Neural cell (in vitro differentiated cells): ENCODE results near the gene DPP10.

Experiments used
- EP300 ChIP-seq: fragments of 450-650 bp; conservative IDR thresholded peaks from 2 replicates; pipeline ENCODE4 v1.6.1; 2014; ENCODE audit warnings: antibody characterized with exemption, mild to moderate bottlenecking, moderate library complexity; ENCODE audit not compliant: poor library complexity, severe bottlenecking
- EZH2 ChIP-seq: fragments of 200-600, 300-800 bp; shearing (Covaris generic), sonication (generic); IDR thresholded peaks from 2 replicates; pipeline ENCODE4 v1.6.1; 2014; ENCODE audit warnings: antibody characterized with exemption, low read length, borderline replicate concordance, mild to moderate bottlenecking; ENCODE audit not compliant: insufficient read depth, poor library complexity, severe bottlenecking
- MXI1 ChIP-seq: fragments of 450-650 bp; conservative IDR thresholded peaks from 2 replicates; pipeline ENCODE4 v1.6.1; 2014; ENCODE audit warnings: antibody characterized with exemption, mild to moderate bottlenecking; ENCODE audit not compliant: poor library complexity, severe bottlenecking
- POLR2AphosphoS5 ChIP-seq: IDR thresholded peaks from 2 replicates; pipeline ENCODE4 v1.6.1; 2012
- RAD21 ChIP-seq: fragments of 450-650 bp; conservative IDR thresholded peaks from 2 replicates; pipeline ENCODE4 v1.6.1; 2014; ENCODE audit warnings: antibody characterized with exemption, mild to moderate bottlenecking, moderate library complexity
- SMC3 ChIP-seq: fragments of 450-650 bp; conservative IDR thresholded peaks from 2 replicates; pipeline ENCODE4 v1.6.1; 2014; ENCODE audit warnings: antibody characterized with exemption, mild to moderate bottlenecking, moderate library complexity; ENCODE audit not compliant: poor library complexity
- TAF1 ChIP-seq: IDR thresholded peaks from 2 replicates; pipeline ENCODE4 v1.6.1; 2012; ENCODE audit warnings: low read depth
- TF ChIP-seq, protein P1 (sequence below): fragments of 450-650 bp; IDR thresholded peaks from 2 replicates; pipeline ENCODE4 v1.5.1; 2014; ENCODE audit warnings: antibody characterized with exemption, mild to moderate bottlenecking, moderate library complexity; ENCODE audit not compliant: poor library complexity, severe bottlenecking
- TF ChIP-seq, protein P2 (sequence below): IDR thresholded peaks from 2 replicates; pipeline ENCODE4 v1.6.1; 2012; ENCODE audit warnings: borderline replicate concordance

GRCh38 chr2:115491186-115491793 lies 1048.8 kb downstream of the DPP10 start:
- TF ChIP-seq TAF1 (no peak), RAD21 (no peak), EZH2 (no peak), EP300 (no peak), POLR2AphosphoS5 (no peak), SMC3 (no peak), MXI1 (no peak)
- TF ChIP-seq, protein P1, sequence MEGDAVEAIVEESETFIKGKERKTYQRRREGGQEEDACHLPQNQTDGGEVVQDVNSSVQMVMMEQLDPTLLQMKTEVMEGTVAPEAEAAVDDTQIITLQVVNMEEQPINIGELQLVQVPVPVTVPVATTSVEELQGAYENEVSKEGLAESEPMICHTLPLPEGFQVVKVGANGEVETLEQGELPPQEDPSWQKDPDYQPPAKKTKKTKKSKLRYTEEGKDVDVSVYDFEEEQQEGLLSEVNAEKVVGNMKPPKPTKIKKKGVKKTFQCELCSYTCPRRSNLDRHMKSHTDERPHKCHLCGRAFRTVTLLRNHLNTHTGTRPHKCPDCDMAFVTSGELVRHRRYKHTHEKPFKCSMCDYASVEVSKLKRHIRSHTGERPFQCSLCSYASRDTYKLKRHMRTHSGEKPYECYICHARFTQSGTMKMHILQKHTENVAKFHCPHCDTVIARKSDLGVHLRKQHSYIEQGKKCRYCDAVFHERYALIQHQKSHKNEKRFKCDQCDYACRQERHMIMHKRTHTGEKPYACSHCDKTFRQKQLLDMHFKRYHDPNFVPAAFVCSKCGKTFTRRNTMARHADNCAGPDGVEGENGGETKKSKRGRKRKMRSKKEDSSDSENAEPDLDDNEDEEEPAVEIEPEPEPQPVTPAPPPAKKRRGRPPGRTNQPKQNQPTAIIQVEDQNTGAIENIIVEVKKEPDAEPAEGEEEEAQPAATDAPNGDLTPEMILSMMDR = no peak
- TF ChIP-seq, protein P2, sequence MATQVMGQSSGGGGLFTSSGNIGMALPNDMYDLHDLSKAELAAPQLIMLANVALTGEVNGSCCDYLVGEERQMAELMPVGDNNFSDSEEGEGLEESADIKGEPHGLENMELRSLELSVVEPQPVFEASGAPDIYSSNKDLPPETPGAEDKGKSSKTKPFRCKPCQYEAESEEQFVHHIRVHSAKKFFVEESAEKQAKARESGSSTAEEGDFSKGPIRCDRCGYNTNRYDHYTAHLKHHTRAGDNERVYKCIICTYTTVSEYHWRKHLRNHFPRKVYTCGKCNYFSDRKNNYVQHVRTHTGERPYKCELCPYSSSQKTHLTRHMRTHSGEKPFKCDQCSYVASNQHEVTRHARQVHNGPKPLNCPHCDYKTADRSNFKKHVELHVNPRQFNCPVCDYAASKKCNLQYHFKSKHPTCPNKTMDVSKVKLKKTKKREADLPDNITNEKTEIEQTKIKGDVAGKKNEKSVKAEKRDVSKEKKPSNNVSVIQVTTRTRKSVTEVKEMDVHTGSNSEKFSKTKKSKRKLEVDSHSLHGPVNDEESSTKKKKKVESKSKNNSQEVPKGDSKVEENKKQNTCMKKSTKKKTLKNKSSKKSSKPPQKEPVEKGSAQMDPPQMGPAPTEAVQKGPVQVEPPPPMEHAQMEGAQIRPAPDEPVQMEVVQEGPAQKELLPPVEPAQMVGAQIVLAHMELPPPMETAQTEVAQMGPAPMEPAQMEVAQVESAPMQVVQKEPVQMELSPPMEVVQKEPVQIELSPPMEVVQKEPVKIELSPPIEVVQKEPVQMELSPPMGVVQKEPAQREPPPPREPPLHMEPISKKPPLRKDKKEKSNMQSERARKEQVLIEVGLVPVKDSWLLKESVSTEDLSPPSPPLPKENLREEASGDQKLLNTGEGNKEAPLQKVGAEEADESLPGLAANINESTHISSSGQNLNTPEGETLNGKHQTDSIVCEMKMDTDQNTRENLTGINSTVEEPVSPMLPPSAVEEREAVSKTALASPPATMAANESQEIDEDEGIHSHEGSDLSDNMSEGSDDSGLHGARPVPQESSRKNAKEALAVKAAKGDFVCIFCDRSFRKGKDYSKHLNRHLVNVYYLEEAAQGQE = no peak
